Activated CD8-positive, alpha-beta memory T cell treated with anti-CD3 and anti-CD28 coated beads, Interleukin-2, amount 50 U/mL, for 24 hours (primary cell): ENCODE results near the gene OR6M1.

ENCODE experiments used
- DNase-seq: peaks from one replicate; pipeline ENCODE4 v3.0.0-alpha.2; 2020; ENCODE audit errors: extremely low read depth

The OR6M1 gene, protein sequence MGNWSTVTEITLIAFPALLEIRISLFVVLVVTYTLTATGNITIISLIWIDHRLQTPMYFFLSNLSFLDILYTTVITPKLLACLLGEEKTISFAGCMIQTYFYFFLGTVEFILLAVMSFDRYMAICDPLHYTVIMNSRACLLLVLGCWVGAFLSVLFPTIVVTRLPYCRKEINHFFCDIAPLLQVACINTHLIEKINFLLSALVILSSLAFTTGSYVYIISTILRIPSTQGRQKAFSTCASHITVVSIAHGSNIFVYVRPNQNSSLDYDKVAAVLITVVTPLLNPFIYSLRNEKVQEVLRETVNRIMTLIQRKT

GRCh38 chr11:123806249-123806648, at the start of gene OR6M1:
TSS of gene OR6M1 (minus strand) at chr11:123806349. CDS start at chr11:123806349, 0 bp downstream.
- DNase-seq, result no peak

DNA sequence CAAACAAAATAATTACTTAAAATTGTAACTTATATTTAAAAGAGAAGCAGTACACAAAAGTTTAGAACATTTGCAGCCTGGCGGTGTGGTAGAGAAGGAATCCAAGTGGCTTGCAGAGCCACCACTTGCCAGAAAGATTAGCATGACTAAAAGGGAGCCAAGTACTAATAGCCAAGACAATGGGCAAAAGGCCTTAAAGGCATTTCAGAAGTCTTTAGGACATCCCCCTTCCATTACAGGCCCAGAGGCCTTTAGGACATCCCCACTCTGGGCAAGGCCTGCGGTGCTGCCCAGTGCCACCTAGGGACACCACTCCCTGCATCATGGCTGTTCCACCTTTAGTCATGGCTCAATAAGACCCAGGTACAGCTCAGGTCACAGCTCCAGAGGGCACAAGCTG, 46.9 kb upstream of the OR6M1 start:
- DNase-seq, result no peak

DNA sequence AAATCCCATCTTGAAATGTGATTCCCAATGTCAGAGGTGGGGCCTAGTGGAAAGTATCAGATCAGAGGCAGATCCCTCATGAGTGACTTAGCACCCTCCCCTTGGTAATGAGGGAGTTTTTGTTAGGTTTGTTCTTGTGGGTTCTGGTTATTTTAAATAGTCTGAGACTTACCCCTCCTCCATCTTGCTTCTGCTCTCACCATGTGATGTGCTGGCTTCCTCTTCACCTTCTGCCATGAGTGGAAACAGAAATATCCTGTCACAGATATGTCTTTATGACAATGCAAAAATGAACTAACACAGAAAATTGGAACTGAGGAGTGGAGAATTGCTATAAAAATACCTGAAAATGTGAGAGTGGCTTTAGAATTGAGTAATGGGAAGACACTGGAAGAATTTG, 46.2 kb upstream of the OR6M1 start:
- no peak for DNase-seq

DNA sequence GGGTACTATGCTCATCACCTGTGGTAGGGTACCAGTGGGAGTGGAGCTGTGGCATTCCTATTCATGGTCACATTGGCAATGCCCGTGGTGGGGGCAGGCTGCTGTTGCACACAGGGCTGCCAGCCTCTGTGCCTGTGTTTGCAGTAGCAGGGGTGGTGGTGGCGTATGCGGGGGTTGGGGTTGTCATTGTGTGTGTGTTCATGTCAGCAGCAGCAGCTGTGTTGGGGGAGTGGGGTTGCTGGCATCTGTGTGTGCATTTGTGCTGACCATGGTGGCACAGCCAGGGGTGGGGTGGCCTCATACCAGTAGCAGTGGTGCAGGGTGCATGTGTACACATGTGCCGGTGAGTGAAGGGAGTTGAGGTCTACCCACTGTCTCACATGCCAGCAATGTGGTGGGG, 45.0 kb upstream of the OR6M1 start:
- DNase-seq, result no peak

GRCh38 chr11:123841174-123841573, 35.0 kb upstream of the OR6M1 start:
- DNase-seq, result no peak

- DNase-seq, result no peak
These were observed 33.0 kb upstream of the OR6M1 start for GRCh38 chr11:123839131-123839530.

DNA sequence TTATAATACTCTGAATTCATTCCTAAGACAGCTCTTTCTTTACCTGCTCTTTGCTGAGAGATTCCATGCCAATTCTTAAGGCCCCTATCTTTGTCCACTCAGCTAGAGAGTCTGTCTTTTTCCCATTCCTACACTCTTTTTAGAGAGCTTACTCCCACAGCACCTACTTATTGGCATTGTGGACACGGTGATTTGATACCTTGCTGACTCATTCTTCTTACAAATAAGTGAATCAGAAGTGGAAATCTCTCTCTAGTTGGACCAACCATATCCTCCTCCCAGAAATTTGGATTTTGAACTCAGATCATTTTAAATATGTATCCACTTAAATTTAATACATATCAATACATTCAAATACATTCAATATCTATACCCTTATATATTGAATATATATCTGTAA, 32.5 kb upstream of the OR6M1 start:
- no peak for DNase-seq

GRCh38 chr11:123838199-123838598, 32.0 kb upstream of the OR6M1 start:
- no peak for DNase-seq

- DNase-seq, result no peak
These were observed 26.9 kb upstream of the OR6M1 start for GRCh38 chr11:123833095-123833494.

GRCh38 chr11:123829745-123830144, 23.6 kb upstream of the OR6M1 start:
- DNase-seq, result no peak

- DNase-seq, result no peak
These were observed 16.4 kb upstream of the OR6M1 start for GRCh38 chr11:123822599-123822998.

DNA sequence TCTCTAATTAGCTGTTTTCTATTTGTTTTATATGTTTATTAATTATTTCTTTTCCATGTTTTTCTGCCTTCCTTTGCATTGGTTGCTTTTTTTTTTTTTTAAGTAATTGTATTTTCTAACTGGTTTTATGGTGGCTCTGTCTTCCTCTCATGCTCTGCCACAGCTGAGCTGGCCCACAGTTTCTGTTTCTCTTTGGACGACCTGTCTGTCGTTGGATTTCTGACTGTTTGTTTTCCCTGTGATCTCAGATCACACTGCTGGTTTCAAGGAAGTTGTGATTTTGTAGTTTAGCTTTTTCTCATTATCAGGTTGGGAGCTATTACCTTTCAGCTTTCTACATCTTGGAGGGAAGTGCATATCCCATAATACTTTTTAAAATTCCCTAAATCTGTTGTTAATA, 15.9 kb upstream of the OR6M1 start:
- DNase-seq, result no peak

GRCh38 chr11:123815122-123815521, 9.0 kb upstream of the OR6M1 start:
- DNase-seq, result no peak

- no peak for DNase-seq
These were observed 4.4 kb downstream of the OR6M1 start for GRCh38 chr11:123801765-123802164.

- no peak for DNase-seq
These were observed 6.1 kb downstream of the OR6M1 start for GRCh38 chr11:123800036-123800435.

DNA sequence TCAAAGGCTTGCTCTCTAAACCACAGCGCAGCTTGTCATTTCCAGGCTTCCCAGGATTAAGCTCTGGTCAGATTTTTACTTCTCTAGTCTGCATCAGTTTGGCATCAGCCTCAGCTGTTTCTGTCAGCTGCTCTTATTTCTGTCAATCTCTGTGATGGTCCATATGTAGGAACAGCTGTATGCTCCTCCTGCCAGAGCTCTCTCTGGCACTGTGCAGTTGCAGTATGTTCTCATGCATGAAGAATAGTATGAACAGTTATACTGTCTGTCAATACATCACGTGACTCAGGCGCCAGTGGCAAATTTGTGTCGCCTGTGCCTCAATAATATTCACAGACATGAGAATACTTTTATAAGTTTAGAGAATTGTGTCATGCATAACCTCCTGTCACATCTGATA, 6.7 kb downstream of the OR6M1 start:
- DNase-seq, result no peak

GRCh38 chr11:123798513-123799252, 7.5 kb downstream of the OR6M1 start:
- no peak for DNase-seq

DNA sequence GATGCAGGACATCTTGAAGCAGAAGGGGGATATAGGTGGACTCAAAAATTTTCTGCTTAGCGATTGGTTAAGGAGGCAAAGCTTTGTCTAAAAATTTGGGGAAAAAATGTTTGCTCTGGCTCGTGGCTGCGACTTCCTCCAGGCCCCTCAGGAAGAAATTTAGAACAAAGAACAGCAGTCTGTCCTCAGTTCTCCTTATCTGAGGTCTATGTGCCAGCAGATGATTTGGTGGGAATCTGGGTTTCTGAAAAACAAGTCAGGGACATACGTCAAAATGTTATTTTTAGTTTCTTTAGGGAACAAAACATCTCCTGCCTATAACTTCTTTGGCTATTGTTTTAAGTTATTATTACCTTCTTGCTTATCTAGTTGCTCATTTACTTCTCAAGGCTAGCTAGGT, 8.1 kb downstream of the OR6M1 start:
- no peak for DNase-seq

- DNase-seq, result no peak
These were observed 8.6 kb downstream of the OR6M1 start for GRCh38 chr11:123797541-123797940.

DNA sequence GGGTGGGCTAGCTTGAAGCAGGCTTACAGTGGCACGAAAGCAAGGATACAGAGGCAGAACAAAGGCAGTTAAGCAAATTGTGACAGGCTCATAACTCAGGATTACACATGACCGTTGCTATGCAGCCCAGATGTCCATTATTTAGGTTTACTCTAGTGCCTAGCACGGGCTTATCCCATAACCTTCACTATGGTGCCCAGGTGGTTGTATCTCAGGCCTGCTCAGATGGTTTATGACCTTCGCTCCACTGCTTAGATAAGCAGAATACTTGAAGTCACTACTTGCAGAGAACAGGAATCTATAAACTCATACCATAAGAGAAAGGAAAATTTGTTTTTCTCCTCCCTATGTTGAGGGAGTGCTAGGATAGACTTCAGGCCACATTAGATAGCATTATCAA, 9.0 kb downstream of the OR6M1 start:
- no peak for DNase-seq

DNA sequence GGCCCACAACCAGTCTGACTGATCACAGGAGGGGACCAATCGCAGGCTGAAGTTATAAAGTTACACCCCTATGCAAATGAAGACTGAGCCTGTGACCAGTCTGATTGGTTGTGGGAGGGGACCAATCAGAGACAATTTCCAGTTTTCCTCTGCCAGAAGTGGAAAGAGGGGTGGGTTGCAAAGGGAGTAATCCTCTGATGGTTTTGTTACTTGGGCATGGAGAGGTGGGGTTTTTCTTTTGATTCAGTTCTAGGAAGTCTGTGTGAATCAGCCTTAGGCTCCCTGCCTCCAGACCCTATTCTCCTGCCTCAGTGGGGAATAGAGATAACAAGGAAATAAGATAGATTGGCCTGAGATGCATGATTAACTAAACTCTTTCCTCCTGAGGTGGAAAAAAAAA, 9.9 kb downstream of the OR6M1 start:
- DNase-seq, result no peak

- DNase-seq, result no peak
These were observed 22.6 kb downstream of the OR6M1 start for GRCh38 chr11:123783536-123783935.

DNA sequence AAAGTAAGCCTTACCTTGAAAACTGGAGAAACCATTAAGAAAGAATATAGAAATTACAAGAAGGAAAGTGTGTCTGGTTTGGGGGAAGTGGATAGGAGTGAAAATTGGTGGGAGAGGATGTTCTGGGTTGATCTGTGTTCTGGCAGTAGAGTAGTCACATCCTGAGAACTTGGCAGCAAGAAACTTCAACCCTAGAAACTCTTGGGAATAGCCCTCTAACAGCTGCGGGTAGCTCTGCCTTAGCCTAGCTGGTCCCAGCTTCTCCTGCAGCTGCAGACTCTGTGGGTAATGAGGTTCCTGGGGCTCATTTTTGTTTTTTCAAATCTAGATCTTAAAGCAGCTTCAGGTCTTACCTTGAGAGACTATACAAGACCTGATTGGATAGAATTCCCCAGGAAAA, 27.6 kb downstream of the OR6M1 start:
- no peak for DNase-seq
